GM12864 (cell line): Measurements from ENCODE around the gene MITF.

Experiments used
- DNase-seq: peaks from one replicate; pipeline ENCODE4 v3.0.0-alpha.2; 2011; ENCODE audit warnings: low read depth
- H3K4me3 ChIP-seq: 2 replicates; pipeline ENCODE4 v1.5.1; 2011; ENCODE audit warnings: mild to moderate bottlenecking, low read depth, low read length, control low read depth
- TF ChIP-seq, protein P1 (sequence below): IDR thresholded peaks from 2 replicates; pipeline ENCODE4 v1.5.1; 2011; ENCODE audit warnings: low read depth, mild to moderate bottlenecking, moderate library complexity, low read length, control low read depth, inconsistent platforms; ENCODE audit errors: missing control alignments

MITF gene

DNA sequence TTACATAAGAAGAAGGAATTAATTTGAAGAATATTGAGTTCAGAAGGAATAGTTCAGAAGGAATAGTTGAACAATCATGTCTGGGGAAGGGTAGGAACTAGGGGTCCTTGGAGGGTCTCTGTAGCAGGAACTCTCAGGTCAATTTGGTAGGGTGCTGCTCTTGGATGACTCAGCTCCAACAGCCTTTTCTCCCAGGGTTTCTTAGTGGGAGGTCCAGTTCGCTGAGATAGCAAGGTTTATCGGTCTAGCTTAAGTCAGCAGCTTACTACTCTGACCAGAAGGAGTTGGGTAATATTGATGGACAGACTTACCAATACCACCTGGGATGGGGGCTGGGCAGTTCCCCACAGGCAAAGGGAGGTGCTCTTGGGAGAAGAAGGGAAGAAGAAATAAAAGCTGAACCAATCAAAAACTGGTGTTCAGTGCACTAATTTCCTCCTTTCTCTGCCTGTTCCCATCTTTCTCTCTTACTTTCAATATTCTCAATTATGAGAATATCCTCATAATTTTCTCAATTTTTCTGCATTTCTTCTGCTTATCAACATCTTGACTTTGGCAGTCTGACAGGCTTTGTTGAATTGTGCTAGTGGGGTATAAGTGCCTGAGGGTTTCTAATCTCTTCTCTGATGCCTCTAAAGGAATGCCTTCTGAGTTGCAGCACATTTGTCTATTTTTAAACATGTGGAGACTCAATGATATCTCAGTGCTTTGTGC is 14.4 kb upstream of the MITF start:
- TF ChIP-seq, protein P1, sequence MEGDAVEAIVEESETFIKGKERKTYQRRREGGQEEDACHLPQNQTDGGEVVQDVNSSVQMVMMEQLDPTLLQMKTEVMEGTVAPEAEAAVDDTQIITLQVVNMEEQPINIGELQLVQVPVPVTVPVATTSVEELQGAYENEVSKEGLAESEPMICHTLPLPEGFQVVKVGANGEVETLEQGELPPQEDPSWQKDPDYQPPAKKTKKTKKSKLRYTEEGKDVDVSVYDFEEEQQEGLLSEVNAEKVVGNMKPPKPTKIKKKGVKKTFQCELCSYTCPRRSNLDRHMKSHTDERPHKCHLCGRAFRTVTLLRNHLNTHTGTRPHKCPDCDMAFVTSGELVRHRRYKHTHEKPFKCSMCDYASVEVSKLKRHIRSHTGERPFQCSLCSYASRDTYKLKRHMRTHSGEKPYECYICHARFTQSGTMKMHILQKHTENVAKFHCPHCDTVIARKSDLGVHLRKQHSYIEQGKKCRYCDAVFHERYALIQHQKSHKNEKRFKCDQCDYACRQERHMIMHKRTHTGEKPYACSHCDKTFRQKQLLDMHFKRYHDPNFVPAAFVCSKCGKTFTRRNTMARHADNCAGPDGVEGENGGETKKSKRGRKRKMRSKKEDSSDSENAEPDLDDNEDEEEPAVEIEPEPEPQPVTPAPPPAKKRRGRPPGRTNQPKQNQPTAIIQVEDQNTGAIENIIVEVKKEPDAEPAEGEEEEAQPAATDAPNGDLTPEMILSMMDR = no peak
- H3K4me3 ChIP-seq = no peak overlapping the region
- no peak for DNase-seq

DNA sequence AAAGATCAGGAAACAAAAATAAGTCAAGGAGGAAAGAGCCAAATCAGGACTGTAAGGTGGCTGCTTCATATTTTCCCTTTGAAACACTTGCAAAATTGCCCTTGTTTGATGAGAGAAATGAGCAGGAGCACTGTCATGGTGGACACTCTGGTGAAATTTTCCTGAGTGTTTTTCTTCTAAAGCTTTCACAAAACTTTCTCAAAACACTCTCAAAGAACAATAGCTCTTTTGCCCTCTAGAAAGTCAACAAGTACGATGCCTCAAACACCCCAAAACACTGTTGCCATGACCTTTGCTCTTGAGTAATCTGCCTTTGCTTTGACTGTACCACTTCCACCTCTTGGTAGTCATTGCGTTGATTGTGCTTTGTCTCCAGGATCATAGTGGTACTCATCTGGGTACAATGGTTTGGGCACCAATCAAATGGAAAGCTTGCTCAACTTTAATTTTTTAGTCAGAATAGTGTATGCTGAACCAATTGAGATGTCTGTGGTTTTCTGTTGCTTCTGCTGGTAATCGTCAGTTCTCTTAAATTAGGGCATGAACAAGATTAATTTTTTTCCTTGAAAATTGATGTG is 13.2 kb upstream of the MITF start:
- TF ChIP-seq, protein P1 = no peak
- no peak for DNase-seq
- no peak overlapping the region for H3K4me3 ChIP-seq

DNA sequence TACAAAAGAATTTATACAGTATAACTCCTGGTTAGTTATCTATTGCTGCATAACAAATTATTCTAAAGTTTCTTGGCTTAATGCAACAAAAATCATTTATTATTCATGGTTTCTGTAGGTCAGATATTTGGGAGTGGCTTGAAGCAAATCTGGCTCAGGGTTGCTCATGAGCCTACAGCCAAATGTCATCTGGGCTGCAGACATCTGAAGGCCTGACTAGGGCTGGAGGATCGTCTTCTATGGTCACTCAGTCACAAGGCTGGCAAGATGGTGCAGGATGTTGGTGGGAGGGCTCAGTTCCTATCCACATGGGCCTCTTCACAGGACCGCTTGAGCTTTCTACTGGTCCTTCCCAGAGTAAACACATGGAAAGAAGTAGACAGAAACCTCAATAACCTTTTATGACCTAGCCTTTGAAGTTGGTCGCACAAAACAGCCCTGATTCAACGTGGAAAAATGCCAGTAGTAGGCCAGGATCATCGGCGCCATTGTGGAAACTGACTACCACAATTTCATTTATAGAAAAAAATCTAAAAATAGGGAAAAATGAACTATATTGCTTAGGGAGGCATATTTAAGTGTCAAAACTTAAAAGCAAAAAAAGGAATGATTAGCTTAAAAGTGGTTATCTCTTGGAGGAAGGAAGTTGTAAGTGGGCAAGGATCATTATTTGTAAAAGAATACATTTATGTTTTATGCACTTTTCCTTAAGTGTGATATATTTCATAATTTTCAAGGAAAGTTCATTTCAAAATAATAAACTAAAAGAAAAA is 9.9 kb upstream of the MITF start:
- TF ChIP-seq, protein P1 = no peak
- no peak for DNase-seq
- no peak overlapping the region for H3K4me3 ChIP-seq

DNA sequence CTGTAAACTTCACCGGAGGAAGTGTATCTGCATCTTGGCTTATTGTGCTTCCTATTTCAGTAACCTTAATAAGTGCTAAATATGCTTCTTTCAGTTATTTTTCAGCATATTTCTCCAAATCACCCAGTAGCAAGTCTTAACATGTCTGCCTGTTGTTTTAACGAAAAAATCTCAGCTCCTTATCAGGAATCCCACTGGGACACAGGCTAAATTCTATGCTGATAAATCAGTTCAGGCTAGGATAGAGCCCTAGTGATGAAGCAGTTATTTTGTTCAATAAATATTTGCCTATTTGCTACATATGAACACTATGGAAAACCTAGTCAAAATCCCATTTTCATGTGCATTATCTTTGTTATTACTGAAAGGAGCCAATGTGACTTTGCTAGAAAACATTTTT is 8.2 kb upstream of the MITF start:
- H3K4me3 ChIP-seq = no peak overlapping the region
- DNase-seq = no peak
- TF ChIP-seq, protein P1 = no peak

DNA sequence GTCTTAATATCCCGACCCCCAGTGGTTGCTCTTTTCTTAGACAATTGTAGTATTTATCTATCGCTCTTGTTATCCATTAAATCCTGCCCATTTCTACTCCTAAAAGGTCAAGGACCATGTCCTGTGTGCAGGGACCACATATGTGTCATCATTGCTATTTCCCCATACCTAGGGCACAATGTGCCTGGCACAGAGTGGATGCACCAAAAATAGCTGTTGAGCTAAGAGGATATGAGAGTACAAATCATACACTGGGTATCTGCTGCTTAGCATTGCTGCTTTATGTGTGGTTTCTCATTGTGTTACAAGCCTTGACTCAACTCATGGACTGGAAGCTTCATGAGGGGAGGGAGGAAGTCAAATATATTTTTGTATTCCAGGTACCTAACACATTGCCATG is 3.4 kb upstream of the MITF start:
- no peak overlapping the region for H3K4me3 ChIP-seq
- no peak for DNase-seq

DNA sequence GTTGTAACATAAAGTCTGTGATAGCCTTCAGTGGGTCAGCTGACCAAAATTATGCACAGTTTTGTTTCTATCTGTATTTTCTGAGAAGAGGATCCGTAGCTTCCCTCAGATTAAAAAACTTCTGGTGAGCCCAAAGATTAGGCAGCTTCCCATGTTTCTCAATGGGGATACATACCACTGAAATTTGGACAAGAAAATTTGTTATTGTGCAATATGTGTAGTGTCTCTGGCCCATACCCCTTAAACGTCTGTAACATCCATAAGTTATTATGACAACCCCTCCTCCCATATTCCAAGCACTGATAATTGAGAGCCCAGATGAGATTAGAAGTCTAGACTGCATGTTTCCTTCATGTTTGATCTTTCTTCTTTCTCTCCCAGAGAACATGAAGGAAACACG is 1.9 kb upstream of the MITF start:
- H3K4me3 ChIP-seq = no peak overlapping the region
- TF ChIP-seq, protein P1 = no peak
- DNase-seq = no peak

More for the DNA sequence above, 3.4 kb upstream of the MITF start:
- TF ChIP-seq, protein P1 = no peak

DNA sequence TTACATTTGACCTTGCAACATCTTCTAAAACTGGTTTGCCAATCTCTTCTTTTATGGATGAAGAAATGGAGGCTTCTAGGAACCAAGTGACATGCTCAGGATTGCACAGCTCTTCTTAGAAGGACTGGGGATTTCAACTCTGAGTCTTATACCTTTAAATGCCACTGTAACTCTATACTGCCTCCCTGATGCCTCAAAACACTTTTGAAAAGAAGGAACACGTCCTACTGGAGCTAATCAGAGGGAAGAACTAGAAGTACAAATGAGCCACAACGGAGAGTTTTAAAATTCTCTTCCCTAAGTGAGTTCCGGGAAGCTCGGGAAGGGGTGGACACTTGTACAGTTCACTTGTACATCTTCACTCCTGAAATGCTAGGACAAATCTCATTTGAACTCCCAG is 949 bp upstream of the MITF start:
- no peak for DNase-seq
- TF ChIP-seq, protein P1 = no peak
- H3K4me3 ChIP-seq = no peak overlapping the region
